IMR-90 (cell line): ENCODE data around the gene HSD17B4. TPM values are rescaled to one million over a fixed set of nuclear protein-coding genes. Genes with fewer than 3 reads are reported as not detected.
"Not testable (repeated sequence)": the region's sequence is repeated elsewhere in the genome, so short reads cannot be mapped to it uniquely, and the experiment has no call there.

Experiments
- ATAC-seq: fragments of 200-7000 bp; cut with Tn5 transposase; 2 replicates; pipeline ENCODE4 v1.9.1; 2020; ENCODE audit warnings: low read depth, mild to moderate bottlenecking, moderate library complexity
- BruUV-seq: library from RNA; stranded (reverse); fragments of 400-500 nt; replicated peaks from 2 replicates; lab custom pipeline; 2021; lab: Mats Ljungman, UMichigan
- CTCF ChIA-PET: fragments of 300-600 bp; formaldehyde crosslinking; extraction: SDS; loops from one replicate; lab custom pipeline; 2021; ENCODE audit warnings: antibody characterized with exemption; lab: Yijun Ruan, JAX
- POLR2A ChIA-PET: fragments of 300-600 bp; sonication (Branson Sonifier 250); formaldehyde crosslinking; loops from one replicate; lab custom pipeline; 2022; ENCODE audit warnings: antibody characterized with exemption; ENCODE audit not compliant: unreplicated experiment; lab: Charles Lee
- DNase-seq: peaks from one replicate; pipeline ENCODE4 v3.0.0; 2013
- H2AFZ ChIP-seq: replicated peaks from 2 replicates; pipeline ENCODE3; 2013; ENCODE audit warnings: low read length, mild to moderate bottlenecking; ENCODE audit not compliant: poor library complexity
- H2AK5ac ChIP-seq: 2 replicates; pipeline ENCODE4 v1.6.1; 2013; ENCODE audit warnings: low read depth, low read length, inconsistent platforms
- H2AK9ac ChIP-seq: replicated peaks from 2 replicates; pipeline ENCODE3; 2013; ENCODE audit warnings: mild to moderate bottlenecking, low read depth, low read length, moderate library complexity; ENCODE audit not compliant: poor library complexity
- H2BK120ac ChIP-seq: 2 replicates; pipeline ENCODE4 v1.6.1; 2013; ENCODE audit warnings: low read depth, low read length, inconsistent platforms
- H2BK15ac ChIP-seq: 3 replicates; pipeline ENCODE4 v1.6.1; 2013; ENCODE audit warnings: low read depth, low read length, inconsistent platforms
- H2BK20ac ChIP-seq: 2 replicates; pipeline ENCODE4 v1.6.1; 2013; ENCODE audit warnings: low read depth, mild to moderate bottlenecking, inconsistent platforms, low read length, moderate library complexity
- H2BK5ac ChIP-seq: 2 replicates; pipeline ENCODE4 v1.6.1; 2013; ENCODE audit warnings: mild to moderate bottlenecking, low read depth, low read length, inconsistent platforms; ENCODE audit not compliant: poor library complexity, severe bottlenecking
- H3K14ac ChIP-seq: replicated peaks from 2 replicates; pipeline ENCODE4 v1.6.1; 2013; ENCODE audit warnings: low read depth, low read length, inconsistent platforms
- H3K18ac ChIP-seq: 2 replicates; pipeline ENCODE4 v1.6.1; 2013; ENCODE audit warnings: low read depth, low read length, control low read depth
- H3K23ac ChIP-seq: 2 replicates; pipeline ENCODE4 v1.6.1; 2013; ENCODE audit warnings: low read depth, low read length, inconsistent platforms
- H3K27ac ChIP-seq: 2 replicates; pipeline ENCODE4 v1.5.1; 2013; ENCODE audit warnings: mild to moderate bottlenecking, control low read depth, low read length; ENCODE audit not compliant: insufficient read depth
- H3K27me3 ChIP-seq: 2 replicates; pipeline ENCODE4 v1.6.1; 2013; ENCODE audit warnings: low read length; ENCODE audit not compliant: control insufficient read depth, insufficient read depth
- H3K36me3 ChIP-seq: 2 replicates; pipeline ENCODE4 v1.6.1; 2013; ENCODE audit warnings: low read length, mixed read lengths; ENCODE audit not compliant: control insufficient read depth, insufficient read depth
- H3K4ac ChIP-seq: 2 replicates; pipeline ENCODE4 v1.6.1; 2013; ENCODE audit warnings: low read depth, low read length, inconsistent platforms
- H3K4me1 ChIP-seq: 2 replicates; pipeline ENCODE4 v1.6.1; 2013; ENCODE audit warnings: low read length, mixed read lengths; ENCODE audit not compliant: control insufficient read depth, insufficient read depth
- H3K4me2 ChIP-seq: 2 replicates; pipeline ENCODE4 v1.6.1; 2013; ENCODE audit warnings: low read depth, mild to moderate bottlenecking, control low read depth, low read length, moderate library complexity
- H3K4me3 ChIP-seq: 2 replicates; pipeline ENCODE4 v1.5.1; 2013; ENCODE audit warnings: low read depth, mild to moderate bottlenecking, control low read depth, low read length, moderate library complexity; ENCODE audit not compliant: insufficient read depth
- H3K56ac ChIP-seq: 2 replicates; pipeline ENCODE4 v1.6.1; 2013; ENCODE audit warnings: low read length, inconsistent platforms; ENCODE audit not compliant: insufficient read depth; ENCODE audit errors: extremely low read depth
- H3K79me1 ChIP-seq, 2 experiments: 2 replicates each; pipeline ENCODE4 v1.6.1; 2013; ENCODE audit warnings: low read length in 2 of 2, inconsistent platforms in 1 of 2, low read depth in 1 of 2
- H3K9ac ChIP-seq: 2 replicates; pipeline ENCODE4 v1.6.1; 2013; ENCODE audit warnings: low read depth, low read length, control low read depth
- H3K9me1 ChIP-seq: 2 replicates; pipeline ENCODE4 v1.6.1; 2013; ENCODE audit warnings: low read length, inconsistent platforms; ENCODE audit not compliant: insufficient read depth
- H3K9me3 ChIP-seq: 2 replicates; pipeline ENCODE4 v1.6.1; 2013; ENCODE audit warnings: low read length; ENCODE audit not compliant: control insufficient read depth, insufficient read depth
- H4K20me1 ChIP-seq: 2 replicates; pipeline ENCODE4 v1.6.1; 2013; ENCODE audit warnings: low read length, inconsistent platforms; ENCODE audit not compliant: insufficient read depth
- H4K5ac ChIP-seq: 2 replicates; pipeline ENCODE4 v1.6.1; 2013; ENCODE audit warnings: mild to moderate bottlenecking, low read depth, low read length, control low read depth
- H4K8ac ChIP-seq, 2 experiments: 2 replicates each; pipeline ENCODE4 v1.6.1; 2013; ENCODE audit warnings: low read depth in 2 of 2, low read length in 2 of 2, control low read depth in 1 of 2, inconsistent platforms in 1 of 2
- H4K91ac ChIP-seq: 2 replicates; pipeline ENCODE4 v1.6.1; 2013; ENCODE audit warnings: low read depth, low read length, inconsistent platforms; ENCODE audit not compliant: insufficient read depth
- WGBS, 2 experiments: methylation state at CpG; one replicate each; pipeline versions ENCODE4 v1.1.5 to v1.1.7; 2013; ENCODE audit warnings: missing lambda C conversion rate in 2 of 2; ENCODE audit not compliant: insufficient read length in 1 of 2; ENCODE audit errors: extremely low coverage in 2 of 2; 5-methylcytosine and 5-hydroxymethylcytosine counted together
- dilution Hi-C: fragments of 300-500 bp; cut with HindIII; formaldehyde crosslinking; loops from one replicate; pipeline ENCODE4 v1.14.3; 2018; ENCODE audit warnings: low sequenced_read_pairs; ENCODE audit not compliant: unreplicated experiment
- in situ Hi-C: fragments of 300-500 bp; cut with MboI; formaldehyde crosslinking; loops from 3 replicates; pipeline ENCODE4 v1.14.3; 2019; ENCODE audit warnings: low sequenced_read_pairs, inconsistent platforms, mixed read lengths
- intact Hi-C: fragments of 100-400 bp; cut with micrococcal nuclease; formaldehyde crosslinking; loops from 2 replicates; pipeline ENCODE4 v1.10.0; 2022
- polyA plus RNA-seq, 3 experiments: library from polyadenylated mRNA; depleted of rRNA; stranded (reverse); fragments of >200 nt; gene quantifications; 2 replicates each; pipeline ENCODE4 v1.2.3, GENCODE V29; 2012; ENCODE audit warnings: low replicate concordance in 1 of 3
- total RNA-seq: library from RNA; depleted of rRNA; stranded (reverse); fragments of >200 nt; gene quantifications from 2 replicates; pipeline ENCODE4 v1.2.3, GENCODE V29; 2012

HSD17B4 gene
- total and polyA plus RNA-seq, 2 of the 4 experiments (the other 2 are of a cell fraction) = 95.1 to 154 TPM

DNA sequence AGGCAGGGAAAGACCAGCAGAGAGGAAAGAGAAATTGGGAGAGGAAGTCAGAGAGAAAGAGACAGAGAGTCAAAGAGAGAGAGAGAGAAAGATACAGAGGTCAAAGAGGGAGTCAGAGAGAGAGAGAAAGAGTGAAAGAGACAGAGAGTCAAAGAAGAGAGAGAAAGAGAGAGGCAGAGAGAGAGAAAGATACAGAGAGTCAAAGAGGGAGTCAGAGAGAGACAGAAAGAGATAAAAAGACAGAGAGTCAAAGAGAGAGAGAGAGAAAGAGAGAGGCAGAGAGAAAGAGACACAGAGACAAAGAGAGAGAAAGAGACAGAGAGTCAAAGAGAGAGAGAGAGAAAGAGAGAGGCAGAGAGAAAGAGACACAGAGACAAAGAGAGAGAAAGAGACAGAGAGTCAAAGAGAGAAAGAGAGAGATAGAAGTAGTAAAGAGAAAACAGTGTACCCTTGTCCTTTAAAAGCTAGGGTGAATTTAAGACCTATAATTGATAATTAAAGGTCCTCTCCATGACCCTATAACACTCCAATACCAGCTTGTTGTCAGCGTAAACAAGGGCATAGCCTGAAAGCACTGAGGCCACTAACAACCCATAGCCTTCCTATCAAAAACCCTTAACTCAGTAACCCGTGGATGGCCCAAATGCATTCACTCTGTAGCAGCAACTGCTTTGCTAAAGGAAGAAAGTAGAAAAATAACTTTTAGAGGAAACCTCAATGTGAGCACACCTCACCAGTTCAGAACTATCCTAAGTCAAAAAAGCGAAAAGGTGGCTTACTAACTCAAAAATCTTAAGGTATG, 14.3 kb upstream of the HSD17B4 start:
- H4K91ac ChIP-seq, H3K9ac ChIP-seq, H3K18ac ChIP-seq, H3K4me1 ChIP-seq, H3K27ac ChIP-seq, dilution Hi-C loops, H4K8ac ChIP-seq, H3K9me1 ChIP-seq, H3K9me3 ChIP-seq, H3K27me3 ChIP-seq, H3K56ac ChIP-seq, H3K36me3 ChIP-seq, DNase-seq, H3K14ac ChIP-seq, H3K4ac ChIP-seq, H3K23ac ChIP-seq, H2AFZ ChIP-seq, H4K5ac ChIP-seq, POLR2A ChIA-PET, H2BK20ac ChIP-seq, H2BK15ac ChIP-seq, H3K4me2 ChIP-seq, H2BK120ac ChIP-seq, H2BK5ac ChIP-seq, in situ Hi-C loops, H3K4me3 ChIP-seq, BruUV-seq, intact Hi-C loops, H2AK9ac ChIP-seq, H4K20me1 ChIP-seq, H2AK5ac ChIP-seq, H3K79me1 ChIP-seq, ATAC-seq: not testable (repeated sequence)
- no CpG with 5 or more reads among the region's 3 CpGs for WGBS, 2 experiments
- CTCF ChIA-PET = interaction anchor here (1.1 kb wide), 1 partner anchor 39 kb away, joined by 3 read pairs; no protein-coding TSS in a partner anchor

DNA sequence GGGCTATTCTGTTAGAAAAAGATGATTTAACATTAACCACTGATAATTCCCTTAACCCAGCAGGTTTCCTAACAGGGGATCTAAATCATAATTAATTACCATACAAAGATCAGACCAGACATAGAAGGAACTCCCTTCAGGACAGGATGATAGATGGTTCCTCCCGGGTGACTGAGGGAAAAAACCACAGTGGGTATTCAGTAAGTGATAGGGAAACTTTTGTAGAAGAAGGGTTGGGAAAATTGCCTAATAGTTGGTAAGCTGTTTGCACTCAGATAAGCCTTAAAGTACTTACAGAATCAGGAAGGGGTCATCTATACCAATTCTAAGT, 13.7 kb upstream of the HSD17B4 start:
- H3K27ac ChIP-seq, H3K9me1 ChIP-seq, H2BK120ac ChIP-seq, H3K56ac ChIP-seq, H3K4me2 ChIP-seq, intact Hi-C loops, H2BK20ac ChIP-seq, H3K14ac ChIP-seq, POLR2A ChIA-PET, BruUV-seq, H3K79me1 ChIP-seq, H3K23ac ChIP-seq, ATAC-seq, H2AK5ac ChIP-seq, H4K5ac ChIP-seq, H2BK5ac ChIP-seq, H3K18ac ChIP-seq, H3K27me3 ChIP-seq, H2AFZ ChIP-seq, H4K20me1 ChIP-seq, DNase-seq, H3K36me3 ChIP-seq, CTCF ChIA-PET, H4K91ac ChIP-seq, H3K4me3 ChIP-seq, H3K4me1 ChIP-seq, H4K8ac ChIP-seq, H3K9ac ChIP-seq, H3K9me3 ChIP-seq, H2AK9ac ChIP-seq, dilution Hi-C loops, in situ Hi-C loops, H3K4ac ChIP-seq, H2BK15ac ChIP-seq: not testable (repeated sequence)
- WGBS, 2 experiments = no CpG with 5 or more reads among the region's 1 CpG
